Measurements from ENCODE around the gene ADAMTS14.

Gene ADAMTS14

DNA sequence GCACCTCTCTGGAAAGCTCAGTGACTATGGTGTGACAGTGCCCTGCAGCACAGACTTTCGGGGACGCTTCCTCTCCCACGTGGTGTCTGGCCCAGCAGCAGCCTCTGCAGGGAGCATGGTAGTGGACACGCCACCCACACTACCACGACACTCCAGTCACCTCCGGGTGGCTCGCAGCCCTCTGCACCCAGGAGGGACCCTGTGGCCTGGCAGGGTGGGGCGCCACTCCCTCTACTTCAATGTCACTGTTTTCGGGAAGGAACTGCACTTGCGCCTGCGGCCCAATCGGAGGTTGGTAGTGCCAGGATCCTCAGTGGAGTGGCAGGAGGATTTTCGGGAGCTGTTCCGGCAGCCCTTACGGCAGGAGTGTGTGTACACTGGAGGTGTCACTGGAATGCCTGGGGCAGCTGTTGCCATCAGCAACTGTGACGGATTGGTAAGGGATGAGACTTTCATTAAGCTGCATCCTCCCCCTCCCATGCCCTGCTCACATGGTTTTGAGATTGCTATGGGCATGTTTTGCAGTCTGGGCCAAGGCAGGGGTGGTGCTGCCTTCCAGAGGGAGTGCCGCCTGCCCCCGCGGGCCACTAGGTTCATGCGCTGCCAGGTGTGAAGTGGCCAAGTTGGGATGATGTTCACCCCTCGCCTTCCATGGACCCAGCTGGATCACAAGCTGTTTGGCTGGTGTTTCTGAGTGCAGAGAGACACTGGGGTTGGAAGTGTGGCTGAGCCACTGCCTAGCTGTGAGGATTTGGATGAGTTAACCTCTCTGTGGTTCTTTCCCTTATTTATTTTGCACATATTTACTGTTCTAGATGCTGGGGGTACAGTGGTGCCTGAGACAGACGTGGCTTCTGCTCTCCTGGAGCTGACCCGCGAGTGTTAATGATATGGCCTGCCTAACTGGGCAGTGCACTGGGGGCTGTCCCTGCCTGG, 2.5 kb downstream of the ADAMTS14 start:
- no peak for DNase-seq (ENCODE audit: low read depth)

DNA sequence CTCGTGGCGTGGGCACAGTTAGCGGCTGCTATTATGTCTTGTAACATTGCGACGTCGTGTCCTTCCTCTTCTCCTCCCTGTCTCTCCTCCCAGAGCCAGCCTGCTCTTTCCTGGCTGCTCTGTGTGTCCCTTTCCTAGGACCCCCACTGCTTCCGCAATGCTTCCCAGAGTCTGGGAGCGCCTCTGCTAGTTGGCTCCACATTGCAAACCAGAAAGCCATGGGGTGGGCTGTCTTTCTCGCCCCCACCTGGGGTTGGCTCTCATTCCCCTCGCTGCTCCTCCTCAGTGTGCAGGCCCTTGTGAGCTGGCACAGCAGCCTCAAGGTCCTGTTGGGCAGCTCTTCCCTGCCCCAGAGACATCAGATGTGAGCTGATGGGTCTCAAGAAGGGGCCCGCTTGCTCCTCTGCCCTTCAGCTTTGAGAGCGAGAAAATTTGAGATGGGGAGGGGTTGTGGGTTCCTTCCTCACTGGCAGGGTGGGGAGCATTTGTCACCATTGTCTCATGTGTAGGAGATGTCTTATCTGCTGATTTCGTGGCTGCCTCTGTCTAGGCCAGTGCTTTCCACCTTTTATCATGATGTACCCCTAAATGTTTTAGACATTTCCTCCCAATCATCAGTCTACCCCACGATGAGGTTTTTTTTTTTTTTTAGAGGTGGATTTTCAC, 3.3 kb downstream of the ADAMTS14 start:
- DNase-seq (ENCODE audit: low read depth): no peak

DNA sequence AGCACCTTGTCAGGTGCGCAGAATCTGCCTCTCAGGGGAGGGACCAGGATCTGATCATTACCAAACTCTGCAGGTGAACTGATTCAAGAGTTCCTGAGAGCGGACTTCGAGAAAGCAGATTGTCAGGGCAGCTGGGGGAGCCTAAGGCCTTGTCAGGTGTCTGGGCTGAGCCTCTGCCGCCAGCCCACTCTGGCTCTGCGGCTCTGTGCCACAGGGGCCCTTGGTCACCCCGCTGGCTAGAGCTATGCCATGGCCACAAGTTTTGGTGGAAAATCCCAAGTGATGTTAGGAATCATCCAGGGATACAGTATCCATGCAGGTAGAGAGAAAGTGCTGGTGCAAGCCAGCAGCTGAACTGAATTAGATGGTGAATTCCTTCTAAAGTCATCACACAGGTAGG, 4.2 kb downstream of the ADAMTS14 start:
- no peak for DNase-seq (ENCODE audit: low read depth)

DNA sequence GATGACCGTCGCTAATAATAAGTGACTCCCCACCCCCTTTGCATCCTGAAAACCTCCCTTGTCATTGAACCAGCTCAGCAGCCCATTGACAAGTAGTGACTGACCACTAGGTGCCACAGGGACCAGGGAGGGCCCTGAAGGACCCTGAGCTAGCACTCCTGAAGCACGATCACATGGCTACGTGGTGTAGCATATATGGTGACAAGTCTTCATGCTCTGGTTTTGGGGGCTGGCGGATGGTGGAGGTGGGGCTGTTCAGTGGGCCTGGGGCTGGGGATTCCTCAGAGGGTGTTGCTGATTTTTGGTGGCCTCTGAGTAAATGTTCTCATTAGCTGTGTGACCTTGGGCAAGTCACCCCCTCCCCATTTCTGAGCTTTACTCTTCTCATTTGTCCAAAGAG, 4.7 kb downstream of the ADAMTS14 start:
- no peak for DNase-seq (ENCODE audit: low read depth)

DNA sequence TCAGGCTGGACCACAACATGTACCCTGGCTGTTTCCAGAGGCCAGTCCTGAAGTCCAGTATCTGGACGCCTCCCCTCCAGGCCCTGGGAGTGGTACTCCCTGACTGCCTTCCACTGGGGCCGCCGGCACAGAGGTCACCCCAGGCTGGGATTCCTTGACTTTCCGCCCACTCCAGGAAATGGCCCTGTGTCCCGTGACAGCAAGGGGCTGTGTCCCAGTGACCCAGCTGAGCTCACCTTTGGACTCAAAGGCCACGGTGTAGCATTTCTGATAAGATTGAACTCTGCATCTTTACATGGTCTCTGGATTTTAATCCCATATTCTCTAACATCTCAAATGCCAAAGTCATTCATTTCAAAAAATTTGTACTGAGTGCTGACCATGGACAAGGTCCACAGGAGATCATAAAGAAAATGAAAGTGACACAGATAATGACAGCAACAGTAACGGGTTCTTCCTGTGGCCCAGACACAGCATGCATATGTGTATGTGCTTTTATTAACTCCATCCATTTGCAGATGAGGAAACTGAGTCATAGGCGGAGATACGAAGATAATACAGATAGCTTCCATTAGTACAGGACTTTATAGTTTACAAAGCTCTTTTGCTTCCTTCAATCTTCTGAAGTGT, 5.4 kb downstream of the ADAMTS14 start:
- no peak for DNase-seq (ENCODE audit: low read depth)

DNA sequence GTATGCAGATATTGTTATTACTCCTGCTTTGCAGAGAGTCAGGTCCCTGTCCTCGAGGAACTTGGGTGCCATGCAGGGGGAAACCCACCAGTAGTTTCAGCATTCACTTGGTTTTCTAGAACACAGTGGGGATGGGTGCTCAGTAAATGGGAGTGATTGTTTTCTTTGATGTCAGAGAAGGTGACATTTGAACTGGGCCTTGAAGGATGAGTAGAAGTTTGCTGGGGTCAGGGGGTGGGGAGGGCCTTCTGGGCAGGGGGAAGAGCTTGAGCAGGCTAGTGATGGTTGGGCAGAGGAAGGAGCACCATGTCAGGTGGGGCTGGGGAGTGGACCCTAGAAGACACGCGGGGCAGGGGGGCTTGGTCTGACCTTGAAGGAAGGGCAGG, 5.9 kb downstream of the ADAMTS14 start:
- no peak for DNase-seq (ENCODE audit: low read depth)

DNA sequence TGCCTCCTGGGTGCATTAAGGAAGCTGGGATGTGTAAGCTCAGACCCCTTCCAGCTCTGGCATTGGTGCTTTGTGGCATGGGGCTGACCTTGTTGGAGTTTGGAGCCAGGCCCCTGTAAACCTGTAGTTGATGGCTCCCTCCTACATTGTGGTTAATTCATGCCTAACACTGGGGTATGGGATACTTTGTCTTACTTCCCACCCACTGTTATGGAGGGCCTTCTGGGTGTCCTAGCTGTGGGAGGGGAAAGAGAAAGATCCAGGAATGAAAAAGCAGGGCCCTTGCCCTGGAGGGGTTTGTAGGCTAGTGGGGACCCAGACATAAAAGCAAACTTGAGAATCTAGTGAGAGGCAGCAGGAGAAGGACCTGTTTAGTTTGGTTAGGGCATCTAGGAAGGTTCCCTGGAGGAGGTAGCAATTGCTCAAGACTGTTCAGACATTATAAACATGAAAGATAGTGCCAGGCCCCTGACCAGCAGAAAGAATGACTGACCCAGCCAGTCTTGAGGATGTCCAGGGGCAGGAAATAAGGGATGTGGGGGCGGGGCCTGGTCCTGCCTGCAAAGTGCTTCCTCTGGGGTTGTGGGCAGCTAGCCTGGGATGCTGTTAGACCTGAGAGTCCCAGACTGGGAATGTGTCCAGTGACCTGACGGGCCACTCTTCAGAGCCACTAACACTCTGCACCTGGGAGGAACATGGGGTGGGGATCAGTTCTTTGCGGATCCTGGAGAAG, 6.6 kb downstream of the ADAMTS14 start:
- no peak for DNase-seq (ENCODE audit: low read depth)

DNA sequence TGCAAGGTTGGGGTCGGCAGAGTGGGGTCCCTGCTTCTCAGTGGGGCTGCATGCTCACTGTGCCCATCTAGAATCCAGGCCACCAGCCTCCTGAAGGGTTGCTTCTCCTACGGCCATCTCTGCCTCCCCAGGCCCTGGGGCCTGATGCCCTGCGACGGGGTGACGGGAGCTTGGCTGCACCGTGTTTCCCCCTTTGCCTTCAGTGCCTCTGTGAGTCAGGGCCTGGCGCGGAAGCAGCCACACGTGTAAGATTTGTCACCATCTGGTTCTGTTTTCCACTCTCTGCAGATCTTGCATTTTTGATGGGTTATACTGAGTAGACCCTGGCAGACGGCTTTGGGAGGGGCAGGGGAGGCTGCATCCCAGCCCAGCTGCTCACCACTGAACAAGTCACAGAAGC, 7.2 kb downstream of the ADAMTS14 start:
- peak; percentile 70 for DNase-seq (ENCODE audit: low read depth)

DNA sequence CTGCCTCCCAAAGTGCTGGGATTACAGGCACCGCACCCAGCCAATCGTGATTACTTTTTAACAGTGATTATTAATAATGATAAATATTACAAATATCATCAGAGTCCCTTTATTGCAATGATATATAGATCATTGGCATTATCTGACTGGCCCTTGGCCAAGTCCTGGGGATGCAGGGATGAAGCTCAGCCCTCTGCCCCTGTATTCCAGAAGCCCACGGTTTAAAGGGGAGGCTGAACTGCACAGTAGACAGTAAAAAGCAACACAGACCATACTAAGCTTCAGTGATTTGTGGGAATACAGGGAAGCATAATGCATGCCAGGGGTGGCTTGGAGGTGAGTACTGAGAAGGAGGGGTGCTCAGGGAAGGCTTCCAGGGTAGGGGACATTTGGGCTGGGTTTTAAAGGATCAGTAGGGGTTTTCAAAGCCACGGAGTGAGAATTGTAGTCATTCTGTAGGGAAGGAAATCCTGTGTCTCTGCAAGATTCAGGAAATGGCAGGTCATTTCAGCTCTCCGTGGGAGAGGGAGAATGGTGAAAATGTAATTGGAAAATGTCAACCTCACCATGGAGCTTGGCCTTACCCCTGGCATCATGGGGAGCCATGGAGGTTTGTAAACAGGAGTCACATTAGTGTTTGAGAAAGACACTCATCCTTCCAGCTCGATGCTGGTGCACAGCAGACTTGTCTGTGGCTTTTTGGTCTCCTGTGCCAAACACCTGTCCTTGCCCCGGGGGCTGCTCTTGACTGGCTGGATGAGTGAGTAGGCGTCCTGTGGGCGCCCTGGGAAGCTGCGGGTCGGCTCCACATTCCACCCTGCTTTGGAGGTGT, 8.8 kb downstream of the ADAMTS14 start:
- DNase-seq (ENCODE audit: low read depth): no peak

DNA sequence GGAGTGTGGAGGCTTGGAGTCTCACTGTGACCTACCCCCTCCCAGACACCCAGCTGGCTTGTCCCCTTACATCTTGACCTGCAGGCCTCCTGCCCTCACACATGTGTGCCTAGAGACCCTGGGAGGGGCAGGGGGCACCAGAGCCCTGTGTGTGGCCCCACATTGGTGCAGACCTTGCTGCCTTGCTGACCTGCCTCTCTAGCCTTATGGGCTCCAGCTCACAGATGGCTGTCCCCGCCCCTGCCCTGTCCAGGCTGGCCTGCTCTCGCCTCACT, 9.4 kb downstream of the ADAMTS14 start:
- no peak for DNase-seq (ENCODE audit: low read depth)

DNA sequence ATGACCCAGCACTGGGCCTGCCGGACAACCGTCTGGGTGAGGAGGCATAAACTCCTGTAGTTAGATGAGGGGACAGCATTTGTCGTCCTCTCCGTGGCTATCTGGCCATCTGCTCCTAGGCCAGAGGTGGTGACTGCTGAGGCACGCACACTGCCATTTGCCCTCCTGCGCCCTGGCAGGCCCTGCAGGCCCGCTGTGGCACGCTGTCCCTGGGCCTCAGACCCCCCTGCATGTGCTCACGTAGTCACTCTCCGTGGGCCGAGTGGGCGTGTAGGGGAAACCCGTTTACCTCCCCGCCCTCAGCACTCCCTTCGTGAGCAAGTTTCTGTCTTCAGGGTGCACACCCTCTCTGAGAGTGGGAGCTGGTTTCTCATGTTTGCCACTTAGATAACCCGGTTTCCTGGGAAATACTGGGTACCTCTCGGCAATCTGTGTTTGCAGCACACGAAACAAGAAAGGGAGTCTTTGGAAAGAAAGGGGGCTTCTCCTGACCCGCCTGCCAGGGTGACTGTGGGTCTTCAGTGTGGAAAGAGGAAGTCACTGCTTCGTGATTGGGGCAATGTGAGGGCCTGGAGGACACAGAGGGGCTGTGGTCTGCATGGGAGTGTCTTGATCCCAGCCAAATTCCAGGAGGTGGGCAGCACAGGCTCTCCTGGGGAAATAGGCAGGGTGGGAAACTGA, 10.8 kb downstream of the ADAMTS14 start:
- DNase-seq (ENCODE audit: low read depth): no peak

DNA sequence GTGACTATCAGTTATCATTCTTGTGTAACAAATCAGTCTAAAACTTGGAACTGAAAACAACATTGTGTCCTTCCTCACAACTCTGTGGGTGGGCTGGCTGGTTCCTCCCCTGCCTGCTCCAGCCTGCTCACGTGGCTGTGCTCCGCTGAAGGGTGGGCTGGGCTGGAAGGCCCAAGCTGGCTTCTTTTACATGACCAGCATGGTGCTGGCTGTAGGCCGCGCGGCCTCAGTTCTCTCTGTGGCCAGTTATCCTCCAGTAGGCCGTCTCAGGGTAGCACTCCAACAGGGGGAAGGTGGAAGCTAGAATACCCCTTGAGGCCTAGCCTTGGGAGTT, 11.3 kb downstream of the ADAMTS14 start:
- no peak for DNase-seq (ENCODE audit: low read depth)

DNA sequence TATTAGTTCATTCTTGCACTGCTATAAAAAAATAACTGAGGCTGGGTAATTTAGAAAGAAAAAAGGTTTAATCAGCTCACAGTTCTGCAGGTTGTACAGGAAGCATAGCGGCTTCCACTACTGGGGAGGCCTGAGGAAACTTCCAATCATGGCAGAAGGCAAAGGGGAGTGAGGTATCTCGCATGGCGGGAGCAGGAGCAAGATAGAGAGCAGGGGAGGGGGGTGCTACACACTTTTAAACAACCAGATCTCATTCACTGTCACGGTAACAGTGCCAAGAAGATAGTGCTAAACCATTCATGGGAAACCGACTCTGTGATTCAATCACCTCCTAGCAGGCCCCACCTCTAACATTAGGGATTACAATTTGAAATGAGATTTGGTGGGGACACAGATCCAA, 11.6 kb downstream of the ADAMTS14 start:
- DNase-seq (ENCODE audit: low read depth): no peak

DNA sequence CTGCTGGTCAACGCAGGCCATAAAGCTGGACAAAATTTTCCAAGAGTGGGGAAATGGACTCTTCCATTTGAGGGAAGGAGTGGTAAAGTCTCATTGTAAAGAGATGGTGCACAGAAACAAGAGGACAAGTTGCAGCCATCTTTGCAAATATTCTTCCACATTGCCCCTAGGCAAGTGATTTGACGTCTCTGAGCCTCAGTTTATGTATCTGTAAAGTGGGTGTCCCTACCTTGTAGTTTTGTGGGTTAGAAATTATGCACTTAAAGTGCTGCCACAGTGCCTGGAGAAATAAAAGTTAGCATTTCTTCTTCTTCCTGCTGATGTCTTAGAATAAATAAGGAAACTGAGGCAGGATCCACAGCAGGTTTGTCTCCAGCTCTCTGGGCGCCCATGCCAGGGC, 12.1 kb downstream of the ADAMTS14 start:
- DNase-seq (ENCODE audit: low read depth): no peak

DNA sequence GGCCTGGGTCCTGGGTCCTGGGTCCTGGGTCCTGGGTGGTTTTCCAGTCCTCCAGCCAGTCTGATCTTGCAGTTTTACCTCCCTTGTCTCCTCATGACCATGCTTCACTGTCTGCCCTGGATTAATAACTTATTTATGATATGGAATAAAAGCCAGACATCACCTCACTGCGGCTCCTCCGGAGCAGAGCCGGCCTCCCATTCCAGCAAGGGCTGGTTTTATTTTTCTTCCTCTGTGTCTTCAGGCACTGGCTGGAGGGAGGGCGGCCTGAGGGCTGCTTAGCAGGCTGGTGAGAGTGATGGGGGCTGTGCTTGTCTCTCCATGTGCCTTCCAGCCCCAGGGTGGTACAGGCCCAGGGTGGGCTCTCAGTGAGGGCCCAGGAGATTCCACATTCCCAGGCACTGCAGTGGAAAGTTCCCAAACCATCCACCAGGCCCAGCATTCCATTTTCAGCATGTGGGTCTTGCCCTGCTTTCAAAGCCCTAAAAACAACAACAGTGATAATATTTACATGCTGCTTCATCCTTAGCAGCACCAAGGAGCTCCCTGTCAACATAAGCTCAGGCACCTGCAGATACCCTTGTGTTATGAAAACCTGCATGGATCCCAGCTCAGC, 12.6 kb downstream of the ADAMTS14 start:
- no peak for DNase-seq (ENCODE audit: low read depth)

DNA sequence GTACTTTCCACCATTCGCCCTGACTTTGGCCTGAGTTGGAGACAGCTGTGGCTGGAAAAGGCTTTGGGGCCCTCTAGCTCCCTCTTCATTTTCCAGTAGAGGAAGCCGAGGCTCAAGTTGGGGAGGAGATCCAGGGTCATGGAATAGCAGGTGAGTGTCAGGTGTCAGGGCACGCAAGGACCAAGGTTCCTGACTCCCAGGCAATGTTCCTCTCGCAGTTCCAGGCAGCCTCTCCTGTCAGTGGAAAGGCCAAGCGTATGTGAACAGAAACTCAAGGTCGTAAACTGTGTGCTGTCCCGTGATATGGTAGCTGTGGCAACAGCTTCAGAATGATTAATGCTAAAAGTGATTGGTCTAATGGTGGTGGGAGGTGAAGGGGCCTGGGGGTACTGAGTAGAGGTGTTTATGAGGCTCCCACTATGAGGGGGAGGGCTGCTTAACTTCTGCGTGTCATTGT, 13.2 kb downstream of the ADAMTS14 start:
- no peak for DNase-seq (ENCODE audit: low read depth)

DNA sequence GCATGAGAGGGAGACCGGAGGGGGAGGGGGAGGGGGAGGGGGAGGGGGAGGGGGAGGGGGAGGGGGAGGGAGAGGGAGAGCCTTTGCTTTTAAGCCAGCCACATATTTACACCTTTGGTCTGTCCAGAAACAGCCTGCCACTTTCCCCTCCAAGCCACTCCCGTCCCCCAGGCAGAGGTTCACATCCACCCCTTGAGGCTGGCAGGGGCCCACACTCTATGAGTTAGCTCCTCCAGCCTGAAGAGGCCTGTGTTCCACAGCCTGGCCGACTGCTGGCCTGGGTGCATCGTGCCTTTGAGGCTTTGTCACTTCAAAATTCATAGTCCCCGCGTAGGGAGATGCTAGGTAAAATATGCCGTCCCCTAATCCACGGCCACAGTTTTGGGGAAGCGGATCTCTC, 16.5 kb downstream of the ADAMTS14 start:
- no peak for DNase-seq (ENCODE audit: low read depth)

DNA sequence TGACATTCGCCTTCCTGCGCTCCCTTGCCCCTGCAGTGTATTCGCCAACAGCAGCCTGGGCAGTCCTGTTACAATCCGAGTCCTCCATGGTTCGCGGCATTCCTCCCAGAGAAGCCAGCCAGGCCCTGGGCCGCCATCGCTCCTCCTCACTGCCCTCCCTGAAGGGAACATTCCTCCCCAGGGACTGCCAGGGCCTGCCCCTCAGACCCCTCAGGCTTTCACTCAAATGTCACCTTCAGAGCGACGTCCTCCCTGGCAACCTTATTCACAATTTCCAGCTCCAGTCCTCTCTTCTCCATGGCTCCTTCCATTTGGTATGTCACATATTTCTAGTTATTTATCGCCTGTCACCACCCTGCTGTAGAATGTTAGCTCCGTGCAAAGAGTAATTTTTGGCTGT, 17.4 kb downstream of the ADAMTS14 start:
- no peak for DNase-seq (ENCODE audit: low read depth)

DNA sequence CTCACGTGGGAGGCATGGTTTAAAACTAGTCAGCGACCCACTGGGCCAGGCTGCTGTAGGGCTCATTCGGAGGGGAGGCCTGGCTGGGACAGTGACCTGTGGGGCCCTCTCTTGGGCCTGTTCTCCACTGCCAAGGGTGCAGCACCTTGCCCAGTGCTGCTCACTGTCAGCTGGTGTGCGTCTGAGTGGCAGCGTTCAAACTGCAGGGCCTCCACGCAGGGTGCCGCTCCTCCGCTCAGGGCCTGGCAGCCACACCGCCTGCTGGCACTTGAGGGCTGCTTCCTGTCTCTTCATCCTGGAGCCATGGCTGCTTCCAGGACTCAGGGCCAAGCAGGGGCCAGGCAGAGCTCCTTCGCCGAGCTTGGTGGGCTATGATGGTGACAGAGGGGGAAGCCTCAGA, 18.3 kb downstream of the ADAMTS14 start:
- DNase-seq (ENCODE audit: low read depth): no peak

DNA sequence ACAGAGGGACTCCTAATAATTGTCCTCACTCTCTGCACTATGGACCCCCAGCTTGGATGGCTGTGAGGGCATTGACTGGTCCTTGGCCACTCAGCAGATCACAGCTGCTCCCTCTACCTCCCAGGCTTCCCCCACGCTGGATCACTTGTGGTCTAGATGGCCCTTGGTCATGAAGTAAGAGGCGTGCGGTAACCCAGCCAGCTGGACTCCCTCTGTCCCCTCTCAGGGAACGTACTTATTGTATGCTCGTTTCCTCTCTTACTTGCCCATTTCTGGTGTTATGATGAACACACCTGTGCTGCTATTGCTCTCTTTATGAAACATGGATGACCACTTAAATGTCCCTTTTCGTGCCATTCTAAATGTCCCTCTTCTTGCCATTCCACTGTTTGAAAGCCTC, 19.3 kb downstream of the ADAMTS14 start:
- no peak for DNase-seq (ENCODE audit: low read depth)
